Activated T-helper 1 cell treated with anti-CD3 and anti-CD28 coated beads, Interleukin-12 subunit alpha, Interleukin-12 subunit beta, Interleukin-2, Interleukin-4 antibody, amounts not matched to agents 30 ng/mL and 10 ng/mL and 1 ng/mL, durations not matched to agents 14 hours and 24 hours and 36 hours (primary cell): Measurements from ENCODE around the gene PRKAA2. TPM values are rescaled to one million over a fixed set of nuclear protein-coding genes. Genes with fewer than 3 reads are reported as not detected.
"Not testable (repeated sequence)": the region's sequence is repeated elsewhere in the genome, so short reads cannot be mapped to it uniquely, and the experiment has no call there.

Experiments used
- DNase-seq: peaks from one replicate; pipeline ENCODE4 v3.0.0; 2021; ENCODE audit warnings: low spot score
- H3K27ac Mint-ChIP-seq: one replicate; pipeline ENCODE4 v1.8.0; 2021; ENCODE audit warnings: mild to moderate bottlenecking, mixed read lengths
- H3K27me3 Mint-ChIP-seq: one replicate; pipeline ENCODE4 v1.8.0; 2022; ENCODE audit warnings: mild to moderate bottlenecking, moderate library complexity, mixed read lengths; ENCODE audit not compliant: insufficient read depth
- H3K36me3 Mint-ChIP-seq: one replicate; pipeline ENCODE4 v1.8.0; 2021; ENCODE audit warnings: low read depth, mixed read lengths
- H3K4me1 Mint-ChIP-seq: one replicate; pipeline ENCODE4 v1.8.0; 2021; ENCODE audit warnings: low read depth, mixed read lengths
- H3K4me3 Mint-ChIP-seq: one replicate; pipeline ENCODE4 v1.8.0; 2021; ENCODE audit warnings: mild to moderate bottlenecking, moderate library complexity, mixed read lengths
- H3K9me3 Mint-ChIP-seq: one replicate; pipeline ENCODE4 v1.8.0; 2021; ENCODE audit warnings: mixed read lengths
- intact Hi-C: fragments of 100-400 bp; cut with micrococcal nuclease; formaldehyde crosslinking; loops from one replicate; pipeline ENCODE4 v1.15.1; 2024
- total RNA-seq: library from RNA; stranded (reverse); gene quantifications from 2 replicates; pipeline ENCODE4 v1.2.3, GENCODE V29; 2022

PRKAA2 gene
- not detected in 2 replicates for total RNA-seq

DNA sequence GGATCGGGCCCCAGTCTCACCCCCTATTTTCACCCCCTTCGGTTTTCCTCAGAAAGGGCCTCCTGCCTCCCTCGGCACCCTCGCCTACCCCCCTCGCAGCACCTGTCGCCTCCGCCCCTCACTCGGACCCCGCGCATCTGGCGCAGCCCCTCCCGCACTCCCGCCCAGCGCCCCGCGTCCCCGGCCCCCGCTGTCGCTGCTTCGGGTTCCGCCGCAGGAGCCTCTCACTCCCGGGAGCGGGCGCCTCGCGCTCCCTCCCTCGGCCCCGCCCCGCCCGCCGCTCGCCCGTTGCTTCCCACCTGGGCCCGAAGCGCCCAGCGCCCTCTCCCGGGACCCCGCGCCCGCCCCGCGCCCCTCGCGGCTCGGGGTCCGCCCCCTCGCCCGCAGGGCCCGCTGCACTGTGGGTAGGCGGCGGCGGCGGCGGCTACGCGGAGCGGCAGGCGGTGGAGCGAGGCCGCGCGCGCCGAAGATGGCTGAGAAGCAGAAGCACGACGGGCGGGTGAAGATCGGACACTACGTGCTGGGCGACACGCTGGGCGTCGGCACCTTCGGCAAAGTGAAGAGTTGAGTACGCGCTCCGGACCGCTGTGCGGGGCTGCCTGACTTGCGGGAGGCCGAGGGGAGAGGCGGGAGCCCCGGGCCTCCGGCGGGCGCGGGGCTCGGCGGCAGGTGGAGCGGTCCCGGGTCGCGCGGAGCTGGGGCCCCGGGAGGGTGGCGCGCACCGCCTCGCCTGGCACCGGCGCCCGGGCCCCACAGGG is at the start of gene PRKAA2:
PRKAA2 (plus strand) TSS at position 396 of the 758 bp plus-strand sequence; CDS start at position 470, 74 bp downstream.
- intact Hi-C loops: no loop called here
- H3K4me1 Mint-ChIP-seq: no peaks in the 10 kb centered on the region
- no peaks in the 10 kb centered on the region for H3K9me3 Mint-ChIP-seq
- DNase-seq: no peak
- H3K27me3 Mint-ChIP-seq: peaks cover 40% of the 10 kb centered on the region
- peaks cover 2% of the 10 kb centered on the region for H3K36me3 Mint-ChIP-seq
- no peak within 1 kb of the TSS for H3K27ac Mint-ChIP-seq
- H3K4me3 Mint-ChIP-seq: peak within 1 kb of the TSS; percentile 22

DNA sequence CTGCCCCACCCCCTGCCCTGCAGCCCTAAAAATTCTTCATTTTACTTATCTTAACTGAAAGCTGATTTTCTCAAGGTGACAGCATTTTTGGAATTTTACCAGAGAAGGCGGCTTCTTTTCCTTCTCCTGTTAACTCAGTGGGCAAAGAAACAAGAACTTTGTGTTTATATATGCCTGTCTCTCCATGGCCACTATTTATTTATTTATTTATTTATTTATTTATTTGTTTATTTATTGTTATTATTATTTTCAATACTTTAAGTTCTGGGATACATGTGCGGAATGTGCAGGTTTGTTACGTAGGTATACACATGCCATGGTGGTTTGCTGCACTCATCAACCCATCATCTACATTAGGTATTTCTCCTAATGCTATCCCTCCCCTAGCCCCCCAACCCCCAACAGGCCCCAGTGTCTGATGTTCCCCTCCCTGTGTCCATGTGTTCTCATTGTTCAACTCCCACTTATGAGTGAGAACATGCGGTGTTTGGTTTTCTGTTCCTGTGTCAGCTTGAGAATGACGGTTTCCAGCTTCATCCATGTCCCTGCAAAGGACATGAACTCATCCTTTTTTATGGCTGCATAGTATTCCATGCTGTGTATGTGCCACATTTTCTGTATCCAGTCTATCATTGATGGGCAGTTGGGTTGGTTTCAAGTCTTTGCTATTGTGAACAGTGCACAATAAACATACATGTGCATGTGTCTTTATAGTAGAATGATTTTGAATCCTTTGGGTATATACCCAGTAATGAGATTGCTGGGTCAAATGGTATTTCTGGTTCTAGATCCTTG is 49.5 kb upstream of the PRKAA2 start:
- H3K27me3 Mint-ChIP-seq, H3K9me3 Mint-ChIP-seq, H3K4me1 Mint-ChIP-seq, intact Hi-C loops, H3K27ac Mint-ChIP-seq, DNase-seq, H3K4me3 Mint-ChIP-seq, H3K36me3 Mint-ChIP-seq: not testable (repeated sequence)

DNA sequence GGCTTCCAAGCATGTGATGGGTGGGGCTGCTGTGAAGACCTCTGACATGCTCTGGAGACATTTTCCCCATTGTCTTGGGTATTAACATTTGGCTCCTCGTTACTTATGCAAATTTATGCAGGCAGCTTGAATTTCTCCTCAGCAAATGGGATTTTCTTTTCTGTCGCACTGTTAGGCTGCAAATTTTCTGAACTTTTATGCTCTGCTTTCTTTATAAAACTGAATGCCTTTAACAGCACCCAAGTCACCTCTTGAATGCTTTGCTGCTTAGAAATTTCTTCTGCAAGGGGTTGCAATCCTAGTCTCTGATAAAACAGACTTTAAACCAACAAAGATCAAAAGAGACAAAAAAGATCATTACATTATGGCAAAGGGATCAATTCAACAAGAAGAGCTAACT is 35.0 kb upstream of the PRKAA2 start:
- H3K36me3 Mint-ChIP-seq, H3K4me1 Mint-ChIP-seq, H3K27me3 Mint-ChIP-seq, intact Hi-C loops, H3K9me3 Mint-ChIP-seq, H3K27ac Mint-ChIP-seq, DNase-seq, H3K4me3 Mint-ChIP-seq: not testable (repeated sequence)

DNA sequence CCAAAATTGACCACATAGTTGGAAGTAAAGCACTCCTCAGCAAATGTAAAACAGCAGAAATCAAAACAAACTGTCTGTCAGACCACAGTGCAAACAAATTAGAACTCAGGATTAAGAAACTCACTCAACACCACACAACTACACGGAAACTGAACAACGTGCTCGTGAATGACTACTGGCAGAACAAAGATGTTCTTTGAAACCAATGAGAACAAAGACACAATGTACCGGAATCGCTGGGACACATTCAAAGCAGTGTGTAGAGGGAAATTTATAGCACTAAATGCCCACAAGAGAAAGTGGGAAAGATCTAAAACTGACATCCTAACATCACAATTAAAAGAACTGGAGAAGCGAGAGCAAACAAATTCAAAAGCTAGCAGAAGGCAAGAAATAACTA is 34.3 kb upstream of the PRKAA2 start:
- H3K27me3 Mint-ChIP-seq, H3K27ac Mint-ChIP-seq, DNase-seq, H3K36me3 Mint-ChIP-seq, intact Hi-C loops, H3K4me3 Mint-ChIP-seq, H3K4me1 Mint-ChIP-seq, H3K9me3 Mint-ChIP-seq: not testable (repeated sequence)

DNA sequence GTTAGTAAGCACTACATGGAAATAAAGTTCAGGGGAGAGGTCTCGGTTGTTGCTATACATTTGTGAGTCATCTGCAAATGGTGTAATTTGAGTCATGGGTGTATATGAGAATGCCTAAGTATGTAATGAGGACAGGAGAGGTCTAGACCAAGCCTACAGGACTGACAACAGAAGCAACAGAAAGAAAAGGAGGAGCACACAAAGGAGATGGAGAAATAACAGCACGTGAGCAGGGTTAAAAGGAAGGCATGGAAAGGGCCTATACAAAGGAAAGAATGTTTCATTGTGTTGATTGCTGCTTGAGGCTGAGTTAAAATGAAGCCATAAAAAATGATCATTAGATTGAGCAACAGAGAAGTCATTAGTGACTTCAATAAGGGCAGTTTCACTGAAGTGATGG is 28.0 kb upstream of the PRKAA2 start:
- Mint-ChIP-seq H3K4me1 (no peaks in the 10 kb centered on the region), H3K4me3 (no peak overlapping the region), H3K27ac (no peak overlapping the region), H3K9me3 (peaks cover 3% of the 10 kb centered on the region), H3K27me3 (no peaks in the 10 kb centered on the region), H3K36me3 (no peaks in the 10 kb centered on the region)
- no peak for DNase-seq
- intact Hi-C loops: no loop called here

DNA sequence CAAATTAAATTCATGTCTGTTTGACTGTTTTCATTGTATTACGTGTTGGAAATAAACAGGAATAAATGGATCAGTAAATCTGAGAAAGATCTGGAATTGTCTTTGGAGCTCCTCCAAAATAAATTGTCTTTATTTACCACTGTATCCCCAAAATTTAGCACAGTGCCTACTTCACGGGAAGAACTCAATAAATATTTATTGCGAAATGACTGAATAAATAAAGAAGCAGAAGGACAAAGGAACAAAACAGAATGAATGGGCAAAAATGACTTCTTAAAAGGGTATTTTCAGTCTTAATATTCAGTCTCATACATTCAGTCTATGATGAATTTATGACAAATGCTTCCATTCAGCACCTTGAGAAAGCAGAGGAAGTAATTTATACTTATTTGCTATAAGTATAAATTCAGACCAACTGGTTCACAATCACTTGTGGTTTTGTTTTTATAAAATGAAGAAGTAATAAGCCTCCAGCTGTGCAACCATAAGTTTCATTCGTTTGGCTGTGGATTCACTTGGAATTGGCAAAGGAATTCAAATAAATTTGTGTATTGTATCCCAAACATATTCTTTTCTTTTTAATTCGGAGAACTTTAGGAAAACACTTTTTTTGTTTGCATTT is 19.2 kb upstream of the PRKAA2 start:
- Mint-ChIP-seq H3K27ac (no peak overlapping the region), H3K9me3 (no peaks in the 10 kb centered on the region), H3K4me3 (no peak overlapping the region), H3K4me1 (no peaks in the 10 kb centered on the region), H3K36me3 (no peaks in the 10 kb centered on the region), H3K27me3 (no peaks in the 10 kb centered on the region)
- intact Hi-C loops: no loop called here
- no peak for DNase-seq

DNA sequence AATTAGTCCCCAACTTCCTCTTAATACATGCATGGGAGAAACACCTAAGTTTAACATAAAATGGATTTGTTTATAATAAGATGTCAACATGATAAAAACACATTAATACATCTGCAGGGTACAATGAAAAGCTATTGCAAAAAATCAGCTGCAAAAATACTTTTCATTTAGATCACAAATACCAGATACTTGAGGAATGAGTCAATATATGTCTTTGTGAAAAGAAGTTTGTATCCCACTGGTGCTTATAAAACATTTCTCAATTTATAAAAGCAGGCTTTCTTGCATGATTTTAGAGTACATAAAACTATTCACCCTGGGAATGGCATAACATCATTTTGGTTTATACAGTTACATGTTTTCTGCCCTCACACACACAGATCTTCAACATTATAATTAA is 18.6 kb upstream of the PRKAA2 start:
- Mint-ChIP-seq H3K27ac (no peak overlapping the region), H3K36me3 (no peaks in the 10 kb centered on the region), H3K4me3 (no peak overlapping the region), H3K4me1 (no peaks in the 10 kb centered on the region), H3K27me3 (no peaks in the 10 kb centered on the region), H3K9me3 (no peaks in the 10 kb centered on the region)
- intact Hi-C loops: no loop called here
- DNase-seq: no peak

DNA sequence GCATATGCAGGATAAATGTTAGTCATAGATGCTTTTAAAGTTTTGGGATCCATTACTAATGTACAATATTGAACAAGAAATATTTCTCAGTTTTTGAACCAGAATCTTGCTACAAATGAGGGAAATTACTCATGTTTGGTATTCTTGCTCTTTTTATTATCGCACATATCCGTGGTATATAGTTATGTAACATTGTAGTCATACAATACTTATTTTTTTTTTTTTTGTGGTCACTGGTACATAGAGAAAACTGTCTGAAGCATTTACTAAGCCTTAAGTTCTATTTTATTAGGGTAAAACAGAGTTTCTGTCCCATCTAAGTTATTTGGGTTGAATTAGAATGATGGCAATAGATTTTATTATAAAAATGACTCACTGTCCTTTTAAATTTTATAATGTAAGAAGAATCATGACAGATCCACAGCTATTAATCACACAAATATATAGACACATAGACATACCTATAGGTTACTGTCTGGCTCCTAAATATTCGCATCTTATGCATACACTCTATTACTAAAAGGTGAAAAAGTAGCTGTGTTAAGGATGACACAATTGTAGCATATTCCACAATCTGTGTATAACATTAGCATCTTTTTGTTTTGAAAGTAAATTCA is 18.0 kb upstream of the PRKAA2 start:
- H3K4me3 Mint-ChIP-seq: no peak overlapping the region
- H3K27me3 Mint-ChIP-seq: no peaks in the 10 kb centered on the region
- H3K9me3 Mint-ChIP-seq: no peaks in the 10 kb centered on the region
- H3K36me3 Mint-ChIP-seq: no peaks in the 10 kb centered on the region
- no peak overlapping the region for H3K27ac Mint-ChIP-seq
- H3K4me1 Mint-ChIP-seq: no peaks in the 10 kb centered on the region
- intact Hi-C loops: no loop called here
- DNase-seq: no peak

DNA sequence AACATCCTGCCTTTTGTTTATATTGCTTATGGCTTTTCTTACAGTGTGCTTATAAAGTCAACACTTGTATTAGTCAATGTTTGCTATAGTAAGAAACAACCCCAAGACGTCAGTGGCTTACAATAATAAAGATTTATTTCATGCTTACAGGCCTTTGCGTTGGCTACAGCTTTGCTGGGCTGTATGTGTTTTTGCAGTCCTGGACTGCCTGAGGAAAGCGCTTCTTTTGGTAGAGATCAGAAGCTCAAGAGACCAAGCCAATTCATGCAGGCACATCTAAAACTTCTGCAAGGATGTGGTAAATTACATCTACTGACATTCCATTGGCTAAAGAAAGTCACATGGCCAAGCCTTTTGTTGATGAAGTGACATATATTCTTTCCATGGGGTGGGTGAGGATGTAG is 17.5 kb upstream of the PRKAA2 start:
- no peaks in the 10 kb centered on the region for H3K4me1 Mint-ChIP-seq
- H3K4me3 Mint-ChIP-seq: no peak overlapping the region
- intact Hi-C loops: no loop called here
- H3K36me3 Mint-ChIP-seq: no peaks in the 10 kb centered on the region
- no peak for DNase-seq
- no peak overlapping the region for H3K27ac Mint-ChIP-seq
- no peaks in the 10 kb centered on the region for H3K9me3 Mint-ChIP-seq
- H3K27me3 Mint-ChIP-seq: no peaks in the 10 kb centered on the region

DNA sequence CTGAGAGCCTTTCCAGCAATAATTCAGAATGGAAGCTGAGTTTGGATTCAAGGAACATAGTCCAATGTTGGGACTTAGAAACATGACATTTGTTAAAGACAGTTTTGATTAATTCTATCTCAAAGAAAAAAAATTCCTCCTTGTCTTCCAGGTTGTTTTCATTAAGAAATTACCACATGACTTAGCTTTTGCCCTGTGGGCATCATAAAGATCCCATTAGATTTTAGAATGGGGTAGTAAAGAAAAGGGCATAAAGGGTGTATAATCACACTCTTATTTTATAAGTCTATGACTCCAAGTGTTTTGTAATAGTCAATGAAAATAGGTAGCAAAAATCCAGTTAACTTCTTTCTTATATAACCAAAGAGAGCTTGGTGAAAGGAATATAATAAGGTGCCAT is 14.3 kb upstream of the PRKAA2 start:
- Mint-ChIP-seq H3K9me3 (no peaks in the 10 kb centered on the region), H3K27me3 (no peaks in the 10 kb centered on the region), H3K4me3 (no peak overlapping the region), H3K4me1 (no peaks in the 10 kb centered on the region), H3K36me3 (no peaks in the 10 kb centered on the region), H3K27ac (no peak overlapping the region)
- intact Hi-C loops: no loop called here
- DNase-seq: no peak

DNA sequence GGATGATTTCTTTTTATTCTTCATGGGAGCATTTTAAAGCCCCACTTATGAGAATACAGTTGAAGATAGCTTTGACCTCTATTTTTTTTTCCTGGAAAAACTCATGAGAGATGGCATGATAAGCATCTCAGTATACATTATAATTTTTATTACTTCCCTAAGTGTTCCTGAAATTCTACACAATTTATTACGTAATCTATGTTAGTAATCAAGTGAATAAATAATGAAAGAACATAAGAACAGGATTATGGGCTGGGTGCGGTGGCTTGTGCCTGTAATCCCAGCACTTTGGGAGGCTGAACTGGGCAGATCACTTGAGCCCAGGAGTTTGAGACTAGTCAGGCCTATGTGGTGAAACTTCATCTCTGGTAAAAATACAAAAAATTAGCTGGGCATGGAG is 13.2 kb upstream of the PRKAA2 start:
- no peak overlapping the region for H3K27ac Mint-ChIP-seq
- no peaks in the 10 kb centered on the region for H3K27me3 Mint-ChIP-seq
- no peaks in the 10 kb centered on the region for H3K4me1 Mint-ChIP-seq
- intact Hi-C loops: no loop called here
- DNase-seq: no peak
- no peaks in the 10 kb centered on the region for H3K36me3 Mint-ChIP-seq
- H3K4me3 Mint-ChIP-seq: no peak overlapping the region
- no peaks in the 10 kb centered on the region for H3K9me3 Mint-ChIP-seq

DNA sequence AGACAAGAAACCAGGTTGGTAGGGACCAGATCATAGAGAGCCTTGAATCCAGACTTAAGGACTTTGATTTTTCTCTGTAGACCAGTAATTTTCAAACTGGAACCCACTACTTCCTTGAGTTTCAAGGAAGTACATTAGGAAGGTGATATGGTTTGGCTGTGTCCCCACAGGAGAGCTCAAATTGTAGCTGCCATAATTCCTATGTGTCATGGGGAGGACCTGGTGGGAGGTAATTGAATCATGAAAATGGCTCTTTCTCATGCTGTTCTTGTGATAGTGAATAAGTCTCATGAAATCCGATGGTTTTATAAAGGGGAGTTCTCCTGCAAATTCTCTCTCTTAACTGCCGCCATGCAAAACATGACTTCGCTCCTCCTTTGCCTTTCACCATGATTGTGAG is 10.1 kb upstream of the PRKAA2 start:
- no peaks in the 10 kb centered on the region for H3K9me3 Mint-ChIP-seq
- DNase-seq: no peak
- H3K4me1 Mint-ChIP-seq: no peaks in the 10 kb centered on the region
- no peak overlapping the region for H3K4me3 Mint-ChIP-seq
- H3K27ac Mint-ChIP-seq: no peak overlapping the region
- no peaks in the 10 kb centered on the region for H3K36me3 Mint-ChIP-seq
- no peaks in the 10 kb centered on the region for H3K27me3 Mint-ChIP-seq
- intact Hi-C loops: no loop called here

DNA sequence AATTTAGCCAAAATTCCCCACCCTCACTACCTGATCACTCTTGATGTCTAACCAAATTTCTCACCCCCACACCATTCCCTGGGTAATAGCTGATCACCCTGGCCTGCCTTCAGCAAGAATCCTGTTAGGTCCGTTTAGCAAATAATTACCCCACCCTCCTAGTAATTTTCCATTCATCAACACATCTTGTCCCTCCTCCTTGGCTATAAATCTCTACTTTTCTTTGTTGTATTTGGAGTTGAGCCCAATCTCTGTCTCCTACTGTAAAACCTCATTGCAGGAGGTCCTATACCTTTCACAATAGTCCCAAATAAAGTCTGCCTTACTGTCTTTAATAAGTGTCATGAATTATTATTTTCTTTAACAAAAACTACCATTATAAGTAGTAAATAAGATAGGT is 6.9 kb upstream of the PRKAA2 start:
- intact Hi-C loops: no loop called here
- H3K4me1 Mint-ChIP-seq: no peaks in the 10 kb centered on the region

More for the DNA sequence above, 6.9 kb upstream of the PRKAA2 start:
- H3K27me3 Mint-ChIP-seq: peaks cover 8% of the 10 kb centered on the region
- no peak overlapping the region for H3K4me3 Mint-ChIP-seq
- H3K36me3 Mint-ChIP-seq: no peaks in the 10 kb centered on the region
- no peak for DNase-seq
- no peaks in the 10 kb centered on the region for H3K9me3 Mint-ChIP-seq
- H3K27ac Mint-ChIP-seq: no peak overlapping the region
